GF-D8 (cell line): ENCODE data around the gene MPO.

ENCODE experiments used
- DNase-seq: peaks from one replicate; lab custom pipeline; 2025; lab: John Stamatoyannopoulos, UW

The MPO gene

GRCh38 chr17:58279736-58280479 is 827 bp downstream of the MPO start:
- DNase-seq: no peak

- DNase-seq: no peak
Observed at GRCh38 chr17:58279016-58279711, 1.6 kb downstream of the MPO start.

GRCh38 chr17:58278661-58279015 is 2.1 kb downstream of the MPO start:
- DNase-seq: no peak

GRCh38 chr17:58277802-58278595 is 2.7 kb downstream of the MPO start:
- no peak for DNase-seq

GRCh38 chr17:58277107-58277801 is 3.5 kb downstream of the MPO start:
- peak; percentile 49 for DNase-seq

- DNase-seq: no peak
Observed at GRCh38 chr17:58276423-58276822, 4.3 kb downstream of the MPO start.

GRCh38 chr17:58275417-58275816 is 5.3 kb downstream of the MPO start:
- no peak for DNase-seq

- no peak for DNase-seq
Observed at GRCh38 chr17:58273453-58274104, 7.2 kb downstream of the MPO start.

- DNase-seq: no peak
Observed at GRCh38 chr17:58272367-58273280, 8.1 kb downstream of the MPO start.

- no peak for DNase-seq
Observed at GRCh38 chr17:58271216-58271931, 9.4 kb downstream of the MPO start.

- DNase-seq: no peak
Observed at GRCh38 chr17:58270476-58271215, 10.1 kb downstream of the MPO start.

GRCh38 chr17:58269557-58270291 is 11.0 kb downstream of the MPO start:
- no peak for DNase-seq

GRCh38 chr17:58268774-58269556 is 11.8 kb downstream of the MPO start:
- no peak for DNase-seq

- no peak for DNase-seq
Observed at GRCh38 chr17:58268326-58268725, 12.4 kb downstream of the MPO start.

GRCh38 chr17:58267347-58268324 is 13.1 kb downstream of the MPO start:
- no peak for DNase-seq
